ENCODE measurements around the gene ZNF491. TPM values are rescaled to one million over a fixed set of nuclear protein-coding genes. Genes with fewer than 3 reads are reported as not detected.
"Not testable (repeated sequence)": the region's sequence is repeated elsewhere in the genome, so short reads cannot be mapped to it uniquely, and the experiment has no call there.

The ZNF491 gene
- total RNA-seq, 2 donors from 2014 or later: 1.0 to 2.6 TPM

DNA sequence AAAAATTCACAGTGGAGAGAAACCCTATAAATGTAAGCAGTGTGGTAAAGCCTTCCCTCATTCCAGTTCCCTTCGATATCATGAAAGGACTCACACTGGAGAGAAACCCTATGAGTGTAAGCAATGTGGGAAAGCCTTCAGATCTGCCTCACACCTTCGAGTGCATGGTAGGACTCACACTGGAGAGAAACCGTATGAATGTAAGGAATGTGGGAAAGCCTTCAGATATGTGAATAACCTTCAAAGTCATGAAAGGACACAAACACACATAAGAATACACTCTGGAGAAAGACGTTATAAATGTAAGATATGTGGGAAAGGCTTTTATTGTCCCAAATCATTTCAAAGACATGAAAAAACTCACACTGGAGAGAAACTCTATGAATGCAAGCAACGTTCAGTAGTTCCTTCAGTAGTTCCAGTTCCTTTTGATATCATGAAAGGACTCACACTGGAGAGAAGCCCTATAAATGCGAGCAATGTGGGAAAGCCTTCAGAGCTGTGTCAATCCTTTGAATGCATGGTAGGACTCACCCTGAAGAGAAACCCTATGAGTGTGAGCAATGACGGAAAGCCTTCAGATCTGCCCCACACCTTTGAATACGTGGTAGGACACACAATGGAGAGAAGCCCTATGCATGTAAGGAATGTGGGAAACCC, 34.1 kb downstream of the ZNF491 start:
- ATAC-seq (no peak), DNase-seq (no peak)
- Histone ChIP-seq H3K4me3 (no peak overlapping the region), H3K4me1 (no peaks in the 10 kb centered on the region), H3K27ac (no peak overlapping the region), H3K36me3 (replicated peaks in 1 of 2; ENCODE audit: insufficient read depth in 1 of 2, low read depth in 2 of 2) (peaks cover 16 to 17% of the 10 kb centered on the region in 2 donors), H3K9me3 (peaks cover 0 to 26% (median 0%) of the 10 kb centered on the region in 3 donors), H3K27me3 (no peaks in the 10 kb centered on the region)
- TF ChIP-seq POLR2A (IDR thresholded peaks at IDR 0.05): no peak
- intact Hi-C loops (cut with DNase I): no loop called here
- WGBS, 2 donors: 95 to 98% methylated on average over 8 of the region's 8 CpGs

DNA sequence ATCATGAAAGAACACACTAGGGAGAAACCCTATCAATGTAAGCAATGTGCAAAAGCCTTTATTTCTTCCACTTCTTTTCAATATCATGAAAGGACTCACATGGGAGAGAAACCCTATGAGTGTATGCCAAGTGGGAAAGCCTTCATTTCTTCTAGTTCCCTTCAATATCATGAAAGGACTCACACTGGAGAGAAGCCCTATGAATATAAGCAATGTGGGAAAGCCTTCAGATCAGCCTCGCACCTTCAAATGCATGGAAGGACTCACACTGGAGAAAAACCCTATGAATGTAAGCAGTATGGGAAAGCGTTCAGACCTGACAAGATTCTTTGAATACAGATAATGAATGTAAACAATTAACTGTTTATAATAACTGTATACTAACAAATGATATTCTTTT, 35.2 kb downstream of the ZNF491 start:
- Histone ChIP-seq H3K27ac (no peak overlapping the region), H3K27me3 (no peaks in the 10 kb centered on the region), H3K36me3 (replicated peaks in 1 of 2; ENCODE audit: insufficient read depth in 1 of 2, low read depth in 2 of 2) (peaks cover 16 to 17% of the 10 kb centered on the region in 2 donors), H3K4me3 (no peak overlapping the region), H3K9me3 (peaks cover 0 to 26% (median 0%) of the 10 kb centered on the region in 3 donors), H3K4me1 (no peaks in the 10 kb centered on the region)
- no peak for ATAC-seq
- DNase-seq: no peak
- TF ChIP-seq POLR2A (IDR thresholded peaks at IDR 0.05): no peak
- TF ChIP-seq, protein P1, sequence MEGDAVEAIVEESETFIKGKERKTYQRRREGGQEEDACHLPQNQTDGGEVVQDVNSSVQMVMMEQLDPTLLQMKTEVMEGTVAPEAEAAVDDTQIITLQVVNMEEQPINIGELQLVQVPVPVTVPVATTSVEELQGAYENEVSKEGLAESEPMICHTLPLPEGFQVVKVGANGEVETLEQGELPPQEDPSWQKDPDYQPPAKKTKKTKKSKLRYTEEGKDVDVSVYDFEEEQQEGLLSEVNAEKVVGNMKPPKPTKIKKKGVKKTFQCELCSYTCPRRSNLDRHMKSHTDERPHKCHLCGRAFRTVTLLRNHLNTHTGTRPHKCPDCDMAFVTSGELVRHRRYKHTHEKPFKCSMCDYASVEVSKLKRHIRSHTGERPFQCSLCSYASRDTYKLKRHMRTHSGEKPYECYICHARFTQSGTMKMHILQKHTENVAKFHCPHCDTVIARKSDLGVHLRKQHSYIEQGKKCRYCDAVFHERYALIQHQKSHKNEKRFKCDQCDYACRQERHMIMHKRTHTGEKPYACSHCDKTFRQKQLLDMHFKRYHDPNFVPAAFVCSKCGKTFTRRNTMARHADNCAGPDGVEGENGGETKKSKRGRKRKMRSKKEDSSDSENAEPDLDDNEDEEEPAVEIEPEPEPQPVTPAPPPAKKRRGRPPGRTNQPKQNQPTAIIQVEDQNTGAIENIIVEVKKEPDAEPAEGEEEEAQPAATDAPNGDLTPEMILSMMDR (IDR thresholded peaks at IDR 0.05): no peak
- WGBS, 2 donors: 93 to 100% methylated on average over 2 of the region's 2 CpGs
- intact Hi-C loops (cut with DNase I): no loop called here

DNA sequence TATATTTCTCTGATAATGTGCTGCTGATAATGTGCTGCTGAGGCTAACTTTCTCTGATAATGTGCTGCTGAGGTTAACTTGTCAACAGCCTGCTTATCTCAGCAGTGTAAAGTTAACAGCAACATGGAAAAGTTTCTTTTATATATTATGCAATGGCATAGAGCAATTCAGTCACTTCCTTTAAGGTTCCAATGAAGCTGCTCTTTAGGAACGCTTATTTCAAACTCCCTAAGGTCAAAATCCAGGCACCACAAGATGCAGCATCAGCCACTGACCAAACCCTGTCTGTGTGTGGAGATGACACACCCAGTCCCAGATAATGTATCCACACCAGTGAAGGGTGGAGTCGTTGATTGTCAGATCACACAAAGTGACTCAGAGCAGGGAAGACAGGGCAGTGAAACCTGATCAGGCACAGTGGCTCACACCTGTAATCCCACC, 37.3 kb downstream of the ZNF491 start:
- not testable (repeated sequence) for H3K4me3 ChIP-seq, ATAC-seq
- peaks cover 0 to 26% (median 0%) of the 10 kb centered on the region in 3 donors for H3K9me3 ChIP-seq

DNA sequence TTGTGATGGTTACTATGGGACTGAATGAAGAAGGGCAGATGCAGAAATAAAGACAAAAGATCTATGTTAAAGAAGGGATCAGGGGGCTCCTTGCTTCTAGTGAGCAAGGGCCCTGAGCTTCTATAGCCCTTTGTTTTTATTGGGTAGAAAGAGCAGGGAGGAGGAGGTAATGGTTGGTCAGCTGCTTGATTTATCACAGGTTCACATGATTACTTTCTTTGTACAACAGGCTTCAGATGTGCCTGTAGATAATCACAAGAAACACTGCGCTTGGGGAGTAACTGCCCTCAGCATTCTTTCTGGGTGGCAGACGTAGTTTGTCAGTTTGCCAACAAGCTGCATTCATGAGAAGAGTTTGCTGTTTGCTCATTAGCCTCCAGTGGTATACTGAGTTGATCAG, 45.4 kb downstream of the ZNF491 start:
- Histone ChIP-seq H3K4me1 (peaks cover 5% of the 10 kb centered on the region), H3K9me3 (no peaks in the 10 kb centered on the region), H3K27ac (no peak overlapping the region), H3K36me3 (replicated peaks in 1 of 2; ENCODE audit: insufficient read depth in 1 of 2, low read depth in 2 of 2) (no peaks in the 10 kb centered on the region), H3K4me3 (no peak overlapping the region), H3K27me3 (no peaks in the 10 kb centered on the region)
- WGBS, 2 donors: 46 to 71% methylated on average over 2 of the region's 2 CpGs
- intact Hi-C loops (cut with DNase I): no loop called here
- TF ChIP-seq, protein P1 (IDR thresholded peaks at IDR 0.05): no peak
- no peak for TF ChIP-seq POLR2A (IDR thresholded peaks at IDR 0.05)
- DNase-seq (no peak), ATAC-seq (no peak)

More for the DNA sequence above, 37.3 kb downstream of the ZNF491 start:
- DNase-seq; H3K27me3 ChIP-seq; H3K4me1 ChIP-seq; H3K27ac ChIP-seq; intact Hi-C loops (cut with DNase I): not testable (repeated sequence)
- peaks cover 16 to 17% of the 10 kb centered on the region in 2 donors for H3K36me3 ChIP-seq (replicated peaks in 1 of 2; ENCODE audit: insufficient read depth in 1 of 2, low read depth in 2 of 2)
- 92 to 94% methylated on average over 2 of the region's 2 CpGs for WGBS, 2 donors

DNA sequence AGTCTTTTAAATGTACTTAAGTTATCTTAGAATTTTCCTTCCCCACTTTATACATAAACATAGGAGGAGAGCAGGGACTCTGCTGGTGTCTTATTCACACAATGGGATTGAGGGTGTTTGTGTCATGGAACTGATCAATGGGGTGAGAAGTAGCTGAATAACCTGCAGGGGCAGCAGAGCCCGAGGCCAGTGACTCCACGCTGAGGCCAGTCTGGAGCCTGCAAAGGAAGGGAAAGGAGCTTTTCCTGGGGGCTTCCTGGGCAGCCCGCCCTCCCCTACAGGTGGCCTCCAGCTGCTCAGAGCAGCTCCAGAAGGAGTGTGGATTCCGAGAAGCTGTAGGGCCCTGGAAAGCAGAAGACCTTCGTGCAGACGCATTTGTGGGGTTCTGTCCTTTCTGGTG, 49.3 kb downstream of the ZNF491 start:
- 64 to 71% methylated on average over 5 to 6 of the region's 6 CpGs for WGBS, 2 donors
- H3K4me3 ChIP-seq; H3K9me3 ChIP-seq; H3K36me3 ChIP-seq (replicated peaks in 1 of 2; ENCODE audit: insufficient read depth in 1 of 2, low read depth in 2 of 2); H3K27ac ChIP-seq; ATAC-seq; intact Hi-C loops (cut with DNase I); H3K27me3 ChIP-seq; DNase-seq: not testable (repeated sequence)
- peaks cover 19% of the 10 kb centered on the region for H3K4me1 ChIP-seq

DNA sequence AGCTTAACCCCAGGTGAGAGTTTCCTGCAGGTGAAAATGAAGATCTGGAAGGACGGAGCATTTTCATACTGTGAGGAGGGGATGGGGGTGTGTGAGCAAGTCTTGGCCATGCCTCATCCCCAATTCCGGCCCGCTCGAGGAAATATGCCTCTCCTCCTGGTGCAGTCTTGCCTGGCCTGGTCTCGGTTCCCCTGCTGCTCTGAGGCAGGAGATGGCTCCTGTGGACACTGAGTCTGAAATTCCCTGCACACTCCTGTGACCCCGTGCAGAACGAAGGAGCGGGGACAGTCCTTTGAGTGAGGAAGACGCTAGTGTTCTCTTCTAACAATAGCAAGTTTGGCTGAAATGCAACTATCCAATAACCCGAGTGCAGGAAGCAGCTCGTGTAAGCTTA, 49.9 kb downstream of the ZNF491 start:
- peak overlapping the region in 1 of 2 donors; percentile 44 for H3K4me3 ChIP-seq
- ATAC-seq: no peak
- WGBS, 2 donors: 32 to 63% methylated on average over 8 to 11 of the region's 11 CpGs
- H3K4me1 ChIP-seq: peaks cover 19% of the 10 kb centered on the region
- no peak for TF ChIP-seq POLR2A (IDR thresholded peaks at IDR 0.05)
- TF ChIP-seq, protein P1 (IDR thresholded peaks at IDR 0.05): no peak
- no peaks in the 10 kb centered on the region for H3K9me3 ChIP-seq
- intact Hi-C loops (cut with DNase I): no loop called here
- H3K27me3 ChIP-seq: no peaks in the 10 kb centered on the region
- peak overlapping the region in 2 of 4 donors; percentile 66 to 78 for H3K27ac ChIP-seq
- no peaks in the 10 kb centered on the region for H3K36me3 ChIP-seq (replicated peaks in 1 of 2; ENCODE audit: insufficient read depth in 1 of 2, low read depth in 2 of 2)
- no peak for DNase-seq
